Measurements from ENCODE around the gene PDCD10.

GRCh38 chr3:167710552-167710951, 24.1 kb downstream of the PDCD10 start:
- TF ChIP-seq CTCF (IDR thresholded peaks at IDR 0.05) = no peak
- TF ChIP-seq EZH2 (IDR thresholded peaks at IDR 0.05; ENCODE audit: borderline replicate concordance, insufficient read depth, low read depth, low read length, poor library complexity, severe bottlenecking) = no peak
